ENCODE data around the gene RBMS3.

The RBMS3 gene

DNA sequence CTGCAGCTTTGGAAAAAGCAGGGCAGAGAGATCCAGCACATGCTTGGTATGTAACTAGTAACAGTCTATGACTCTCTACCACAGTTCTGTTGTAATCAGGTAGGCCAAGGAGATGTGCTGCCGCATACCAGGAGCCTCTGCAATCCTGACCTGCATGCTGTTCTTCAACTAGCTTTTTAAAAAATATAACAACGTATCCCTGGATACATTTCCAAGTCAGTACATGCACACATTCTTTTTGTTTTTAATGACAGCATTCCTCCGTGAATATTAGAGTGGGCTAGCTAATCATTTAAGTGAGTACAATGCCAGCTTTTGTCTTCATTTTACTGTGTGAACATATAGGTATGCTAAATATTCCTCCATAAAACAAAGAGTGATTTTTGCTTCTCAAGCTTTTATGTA is 437.8 kb downstream of the RBMS3 start:
- DNase-seq (ENCODE audit: low read depth, low spot score): no peak

DNA sequence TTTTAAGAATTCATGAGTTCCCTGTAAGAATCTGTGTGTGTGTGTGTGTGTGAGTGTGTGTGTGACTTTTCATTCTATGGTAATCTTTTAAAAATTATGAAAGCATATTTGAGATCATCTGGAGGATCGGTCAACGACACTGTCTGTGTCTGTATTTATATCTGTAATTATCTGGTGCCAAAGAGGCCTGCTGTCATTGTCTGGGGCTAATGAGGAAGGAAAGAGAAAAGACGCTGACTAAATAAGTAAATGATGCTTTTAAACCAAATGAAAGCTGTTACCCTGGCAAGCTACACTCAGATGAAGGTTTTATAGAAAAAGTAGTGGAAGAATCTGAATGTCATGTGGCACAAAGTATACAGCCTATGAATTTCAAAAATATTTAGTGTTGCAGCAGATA is 439.8 kb downstream of the RBMS3 start:
- no peak for DNase-seq (ENCODE audit: low read depth, low spot score)

DNA sequence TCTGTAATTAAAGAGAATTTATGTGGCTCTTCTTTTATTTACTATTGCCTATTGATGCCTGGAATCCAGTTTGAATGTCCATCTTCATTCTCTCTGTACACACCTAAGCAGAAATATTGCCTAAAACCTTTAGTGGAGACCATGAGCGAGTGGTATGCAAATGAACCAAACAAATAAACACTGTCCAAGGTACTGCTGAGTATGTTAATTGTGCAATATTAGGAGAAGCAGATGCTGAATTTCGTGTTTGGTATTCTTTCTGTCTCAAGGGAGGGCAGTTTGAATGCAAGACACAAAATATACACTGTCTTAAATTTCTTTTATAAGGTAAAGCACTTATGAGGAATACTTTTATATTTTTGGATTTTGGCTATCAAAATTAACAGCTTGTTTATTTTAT is 440.9 kb downstream of the RBMS3 start:
- DNase-seq (ENCODE audit: low read depth, low spot score): no peak

DNA sequence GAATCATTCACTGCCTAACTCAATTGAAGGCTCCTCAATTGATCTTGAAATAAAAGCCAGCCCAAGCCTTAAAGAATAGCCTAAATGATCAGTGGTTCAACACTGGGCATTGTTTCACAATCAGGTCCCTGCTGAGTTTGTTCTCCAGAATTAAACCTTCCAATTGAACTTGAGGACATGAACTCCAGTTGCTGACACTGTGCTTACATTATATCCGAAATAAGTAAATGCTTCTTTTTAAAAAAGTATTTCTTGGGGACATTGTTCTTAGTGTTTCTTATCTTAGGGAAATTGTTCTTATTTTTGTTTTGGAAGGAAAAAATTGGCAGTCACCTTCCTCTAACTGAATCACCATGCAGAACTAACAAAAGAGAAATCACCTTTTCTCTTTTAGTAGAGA is 450.2 kb downstream of the RBMS3 start:
- DNase-seq (ENCODE audit: low read depth, low spot score): no peak

DNA sequence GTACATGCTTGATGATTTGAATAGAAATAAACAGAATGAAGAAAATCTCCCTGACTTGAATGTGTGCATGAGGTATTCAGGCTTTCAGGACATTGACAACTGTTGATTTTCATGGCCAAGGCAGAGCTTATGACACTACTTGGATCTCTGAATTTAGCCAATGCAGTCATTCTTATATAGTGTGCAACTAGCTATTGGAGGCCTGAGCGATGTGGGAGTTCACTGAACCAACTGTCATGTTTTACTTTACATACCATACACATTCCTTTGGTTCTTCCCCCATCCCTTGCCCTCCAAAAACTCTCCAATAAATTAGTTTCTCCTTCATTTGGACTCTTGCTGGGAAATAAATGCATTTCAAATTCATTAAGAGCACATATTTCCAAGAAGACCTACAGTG is 460.4 kb downstream of the RBMS3 start:
- DNase-seq (ENCODE audit: low read depth, low spot score): no peak

DNA sequence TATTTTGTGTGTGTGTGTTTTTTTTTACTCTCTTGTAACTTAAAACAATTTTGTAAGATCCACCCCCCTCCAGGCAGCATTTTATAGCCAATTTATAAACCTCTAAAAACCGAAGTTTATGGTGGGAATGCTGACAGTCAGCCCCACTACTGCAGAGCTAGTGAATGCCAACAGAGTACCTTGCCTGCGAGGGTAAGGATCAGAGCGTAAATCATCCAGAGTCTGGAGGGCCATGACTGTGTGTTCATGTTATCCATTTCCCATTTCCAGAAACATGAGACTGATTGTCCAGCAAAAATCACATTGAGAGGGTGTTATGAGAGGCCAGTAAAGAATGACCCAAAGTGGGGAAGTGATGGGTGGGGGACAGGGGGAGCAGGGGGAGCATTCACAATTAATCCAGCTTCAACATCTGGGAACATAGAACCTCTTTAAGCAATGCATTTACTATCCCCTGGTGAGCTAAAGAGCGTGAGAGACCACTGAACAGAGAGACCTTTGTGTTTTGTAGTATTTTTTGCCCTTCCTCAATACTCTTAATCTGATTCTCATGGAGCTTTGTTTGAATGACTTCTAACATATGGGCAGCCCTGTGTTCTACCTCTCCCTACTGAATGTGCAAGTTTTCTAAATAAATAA is 464.5 kb downstream of the RBMS3 start:
- DNase-seq (ENCODE audit: low read depth, low spot score): no peak

DNA sequence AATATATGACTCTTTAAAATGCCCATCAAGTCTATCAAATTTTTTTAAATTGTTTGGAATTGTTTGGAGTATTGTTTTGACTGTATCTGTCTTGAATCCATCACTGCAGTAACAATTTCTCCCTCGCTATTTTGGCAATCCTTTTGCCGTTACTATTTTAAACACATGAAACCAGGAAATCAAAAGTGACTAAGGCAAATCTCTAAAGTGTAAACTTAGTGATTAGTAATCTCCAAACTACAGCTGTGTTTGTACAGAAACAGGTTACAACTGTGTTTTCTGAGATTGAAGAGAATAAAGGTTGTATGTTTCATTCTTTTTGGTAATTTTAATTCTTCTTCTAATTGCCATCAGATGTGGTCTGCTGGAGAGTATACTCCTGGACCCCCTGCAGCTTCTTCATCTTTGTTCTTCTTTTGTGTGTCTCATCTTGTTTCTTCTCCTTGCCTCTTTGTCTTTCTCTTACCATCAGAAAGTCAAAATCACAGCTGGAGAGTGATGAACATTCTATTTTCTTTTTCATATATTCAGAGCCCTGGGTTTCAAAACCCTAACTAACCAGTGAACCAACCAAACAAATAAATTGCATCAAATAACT is 465.4 kb downstream of the RBMS3 start:
- no peak for DNase-seq (ENCODE audit: low read depth, low spot score)

DNA sequence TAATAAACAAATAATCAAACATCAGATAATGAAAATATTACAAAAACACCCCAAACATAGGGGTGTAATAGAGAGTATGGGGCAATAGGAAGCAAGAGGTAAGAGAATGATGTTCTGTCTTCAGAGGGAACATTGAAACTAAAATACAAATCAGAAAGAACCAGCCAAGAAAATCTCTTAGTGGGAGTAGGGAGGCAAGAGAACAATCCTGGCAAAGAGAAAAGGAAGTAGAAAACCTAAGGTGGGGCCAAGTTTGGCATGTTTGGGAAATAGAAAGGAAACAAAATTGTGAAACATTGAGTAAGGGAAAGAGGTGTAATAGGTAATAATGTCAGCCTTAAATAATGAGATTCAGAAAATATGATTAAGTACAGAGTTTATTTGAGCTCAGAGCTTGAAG is 467.1 kb downstream of the RBMS3 start:
- DNase-seq (ENCODE audit: low read depth, low spot score): no peak

DNA sequence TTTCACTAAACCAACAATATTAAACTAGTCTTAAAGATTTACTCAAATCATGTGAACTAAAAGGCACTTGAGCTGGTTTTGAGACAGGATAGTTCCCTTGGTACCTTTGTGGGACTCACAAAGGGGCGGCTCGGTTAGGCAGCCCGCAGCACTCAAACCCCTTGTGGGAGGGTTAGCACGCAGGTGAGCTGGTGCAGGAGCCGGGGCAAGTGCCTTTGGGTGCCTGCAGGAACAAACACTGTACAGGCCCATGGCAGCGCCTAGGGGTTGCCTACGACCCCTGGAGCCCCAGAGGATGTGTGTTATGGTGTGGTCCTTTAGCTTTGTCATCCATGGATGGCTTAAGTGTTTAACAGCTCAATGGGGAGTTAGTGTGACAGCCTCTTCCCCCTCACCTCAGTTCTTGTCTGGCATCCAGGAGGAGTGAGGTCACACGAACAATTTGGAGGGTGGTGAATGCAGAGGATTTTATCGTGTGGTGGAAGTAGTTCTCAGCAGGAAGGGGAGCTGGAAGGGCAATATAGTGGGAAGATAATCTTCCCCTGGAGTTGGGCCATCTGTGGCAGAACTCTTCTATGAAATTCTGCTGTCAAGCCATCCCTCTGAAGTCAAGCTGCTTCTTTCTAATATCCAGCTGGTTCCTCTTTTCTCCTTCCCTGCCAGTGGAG is 470.9 kb downstream of the RBMS3 start:
- no peak for DNase-seq (ENCODE audit: low read depth, low spot score)

DNA sequence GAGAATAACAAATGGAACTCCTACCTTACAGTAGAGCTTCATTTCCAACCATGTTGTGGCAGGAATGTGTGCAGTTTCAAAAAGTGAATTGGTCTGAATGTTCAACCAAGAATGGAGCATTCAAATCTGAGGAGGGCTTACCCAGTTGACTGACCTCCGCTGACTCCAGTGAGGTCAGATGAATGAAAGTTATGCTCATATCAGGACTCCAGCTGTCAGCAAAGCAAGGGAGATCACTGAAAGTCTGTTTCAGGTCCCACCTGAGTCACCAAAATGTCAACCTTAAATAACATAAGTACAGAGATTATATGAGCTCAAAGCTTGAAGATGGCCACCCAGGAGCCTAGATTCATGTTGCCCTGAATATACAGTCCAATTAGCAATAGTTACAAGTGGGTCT is 473.5 kb downstream of the RBMS3 start:
- DNase-seq (ENCODE audit: low read depth, low spot score): no peak

DNA sequence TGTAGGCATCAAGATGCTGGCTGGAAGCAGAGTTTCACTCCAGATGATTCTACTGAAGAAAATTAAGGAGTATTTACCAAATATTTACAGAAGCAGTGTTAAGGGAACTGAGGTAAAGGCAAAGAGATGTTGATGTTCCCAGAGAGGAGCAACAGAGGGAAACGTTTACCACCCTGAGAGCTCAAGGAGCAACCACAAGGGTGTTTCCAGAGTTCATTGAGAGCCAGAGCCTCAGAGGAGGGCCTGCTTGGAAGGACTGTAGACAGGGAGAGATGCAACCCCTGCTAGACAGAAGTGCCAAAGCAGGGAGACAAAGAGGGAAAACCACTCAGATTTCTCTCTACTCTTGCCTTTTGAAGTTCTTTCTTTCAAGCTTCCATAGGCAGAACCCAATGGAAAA is 474.5 kb downstream of the RBMS3 start:
- DNase-seq (ENCODE audit: low read depth, low spot score): no peak

DNA sequence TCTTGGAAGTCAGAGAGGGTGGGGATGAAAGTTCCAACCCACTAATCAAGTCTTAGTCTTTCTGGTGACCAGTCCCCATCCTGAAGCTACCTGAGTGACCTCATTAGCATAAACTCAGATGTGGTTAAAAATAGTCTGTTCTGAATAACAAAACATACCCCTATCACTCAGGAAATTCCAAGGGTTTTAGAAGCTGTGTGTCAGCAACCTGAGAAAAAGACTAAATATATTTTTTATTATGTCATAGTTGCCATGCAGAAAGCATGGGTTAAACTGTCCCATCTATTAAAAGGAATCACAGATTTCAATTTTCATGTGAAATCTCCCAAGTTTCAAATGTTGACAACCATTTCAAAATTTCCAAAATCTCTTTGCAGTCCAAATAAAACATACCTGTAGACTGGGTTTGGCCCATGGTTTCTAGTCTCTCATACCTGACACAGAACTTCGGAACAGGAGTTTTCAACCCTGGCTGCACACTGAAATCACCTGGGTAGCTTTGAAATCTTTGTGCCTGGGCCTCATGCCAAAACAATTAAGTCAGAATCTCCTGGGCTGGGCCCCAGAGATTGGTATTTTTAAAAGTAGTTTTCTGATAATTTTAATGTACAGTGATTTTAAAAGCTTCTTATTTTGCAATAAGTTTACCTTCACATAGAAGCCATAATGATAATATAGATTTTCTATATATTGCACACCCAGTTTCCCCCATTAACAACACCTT is 476.3 kb downstream of the RBMS3 start:
- no peak for DNase-seq (ENCODE audit: low read depth, low spot score)

DNA sequence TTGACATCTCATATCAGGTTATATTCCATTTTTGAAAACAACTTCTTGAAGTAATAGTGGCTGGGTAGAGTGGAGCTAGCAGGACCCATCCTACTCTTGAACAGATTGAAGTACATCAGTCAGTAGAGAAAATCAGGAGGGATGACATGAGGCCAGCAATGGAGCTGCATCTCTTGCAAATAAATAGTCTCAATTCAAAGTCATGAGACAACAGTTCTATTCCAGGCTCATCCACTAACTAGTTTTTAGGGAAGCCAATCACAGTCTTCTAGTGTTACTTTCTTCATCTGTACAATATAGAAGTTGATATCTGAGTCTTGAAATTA is 477.2 kb downstream of the RBMS3 start:
- no peak for DNase-seq (ENCODE audit: low read depth, low spot score)

DNA sequence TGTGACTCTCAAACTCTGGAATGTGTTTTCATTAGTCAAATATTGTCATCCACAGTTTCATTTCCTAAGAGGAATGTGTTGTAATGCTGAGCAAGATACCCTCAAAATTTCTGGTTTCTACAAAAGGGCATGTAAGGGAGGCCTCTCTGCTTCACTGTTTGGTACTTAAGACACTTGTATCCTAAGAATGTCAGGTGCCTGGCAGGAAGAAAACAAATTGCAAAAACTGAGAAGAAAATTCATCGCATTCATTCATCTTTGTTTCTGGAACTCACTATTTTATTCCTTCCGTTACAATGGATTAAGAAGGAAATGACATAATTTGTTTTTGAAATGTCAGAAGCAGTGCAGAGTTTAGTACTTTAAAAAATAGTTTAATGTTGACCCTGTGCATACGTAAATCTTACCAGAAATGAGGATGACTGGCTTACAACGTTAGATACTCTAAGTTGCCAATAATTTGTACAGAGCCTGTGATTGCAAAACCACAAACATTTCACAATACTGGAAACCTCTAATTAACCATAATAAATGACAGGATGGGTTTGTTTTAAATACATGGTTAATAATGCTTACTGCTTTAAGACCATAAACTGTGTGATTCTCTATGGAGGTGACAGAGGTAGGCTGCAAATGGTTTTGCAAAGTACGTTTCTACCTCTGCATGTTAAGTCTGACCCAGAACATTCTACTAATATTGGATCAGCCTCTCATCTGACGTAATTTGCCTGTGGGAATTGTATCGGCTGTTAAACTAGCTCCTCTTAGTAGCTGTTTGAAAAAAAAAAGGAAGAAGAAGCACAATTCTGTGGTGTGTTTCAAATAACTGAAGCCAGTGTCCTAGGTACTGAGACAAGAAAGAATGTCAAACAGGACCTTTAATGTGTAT is 477.8 kb downstream of the RBMS3 start:
- no peak for DNase-seq (ENCODE audit: low read depth, low spot score)

DNA sequence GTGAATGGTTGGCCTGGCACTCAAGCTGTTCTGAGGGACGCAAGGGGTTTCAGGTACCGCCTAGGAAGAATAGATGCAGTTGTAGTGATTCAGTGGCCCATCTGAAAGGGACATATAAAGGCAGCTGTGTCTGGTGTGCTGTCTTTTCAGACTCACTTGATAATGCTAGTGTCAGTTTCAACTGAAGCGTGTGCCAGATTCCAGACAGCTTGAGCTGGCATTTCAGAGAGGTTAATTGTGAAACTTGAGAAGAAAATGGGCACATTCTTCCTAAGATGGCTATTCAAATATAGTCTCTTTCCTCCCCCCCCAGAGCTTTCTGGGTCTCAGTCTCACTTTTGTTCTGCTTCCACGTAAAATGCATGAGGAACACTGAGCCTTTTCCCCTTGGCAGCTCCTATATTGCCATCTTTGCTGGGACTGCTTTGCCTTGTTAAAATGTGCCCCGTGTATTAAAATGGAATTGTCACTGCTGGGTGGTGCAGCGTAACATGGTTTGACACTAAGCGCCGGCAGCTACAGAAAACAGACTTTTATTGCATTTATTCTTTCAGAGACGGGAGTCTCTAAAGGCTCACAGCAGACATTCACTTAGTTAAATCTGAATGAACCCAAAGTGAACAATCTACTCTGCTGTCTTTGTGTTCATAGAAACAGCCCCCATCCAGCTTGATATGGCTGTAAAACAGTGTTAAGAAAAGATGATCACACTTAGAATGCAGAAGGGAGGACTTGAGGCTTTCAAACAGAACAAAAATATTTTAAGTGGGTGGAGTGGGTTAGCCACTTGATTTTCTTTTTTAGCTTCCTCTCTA is 478.7 kb downstream of the RBMS3 start:
- DNase-seq (ENCODE audit: low read depth, low spot score): no peak

DNA sequence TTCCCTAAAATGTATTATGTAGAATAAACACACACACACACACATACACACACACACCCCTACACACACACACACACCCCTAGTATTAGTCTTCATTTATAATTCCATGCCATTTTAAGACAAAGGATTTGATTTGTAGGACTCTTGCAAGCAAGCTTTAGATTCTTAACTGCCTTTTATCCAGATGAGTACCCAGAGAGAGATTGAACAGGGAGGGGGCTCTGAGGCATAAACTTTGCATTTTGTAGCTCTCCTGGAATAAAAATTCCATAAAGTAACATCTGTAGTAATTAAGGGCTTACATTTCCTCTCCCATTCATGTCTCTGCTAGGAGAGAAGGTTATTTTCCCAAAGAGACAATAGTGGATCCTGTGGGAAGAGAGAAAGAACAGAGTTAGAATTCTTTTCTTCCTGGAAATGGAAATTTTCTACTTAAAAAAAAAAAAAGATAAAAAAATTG is 479.4 kb downstream of the RBMS3 start:
- no peak for DNase-seq (ENCODE audit: low read depth, low spot score)

DNA sequence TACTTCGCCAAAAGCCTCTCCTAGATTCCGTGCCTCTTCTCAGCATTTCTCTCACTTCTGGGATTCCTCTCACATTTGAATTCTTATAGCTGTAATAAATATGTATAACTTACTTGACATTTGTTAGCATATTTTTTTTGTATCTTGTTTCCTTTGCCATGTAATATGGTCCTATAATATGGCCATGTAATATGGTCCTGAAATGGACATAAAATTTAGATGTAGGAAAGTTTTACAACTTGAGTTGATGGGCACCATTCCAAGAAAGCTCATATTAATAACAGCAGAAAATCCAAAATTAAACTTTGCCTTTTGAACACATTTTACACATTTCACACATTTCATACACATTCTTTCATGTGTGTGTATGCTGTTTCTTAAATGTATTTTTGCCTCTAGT is 480.6 kb downstream of the RBMS3 start:
- no peak for DNase-seq (ENCODE audit: low read depth, low spot score)

DNA sequence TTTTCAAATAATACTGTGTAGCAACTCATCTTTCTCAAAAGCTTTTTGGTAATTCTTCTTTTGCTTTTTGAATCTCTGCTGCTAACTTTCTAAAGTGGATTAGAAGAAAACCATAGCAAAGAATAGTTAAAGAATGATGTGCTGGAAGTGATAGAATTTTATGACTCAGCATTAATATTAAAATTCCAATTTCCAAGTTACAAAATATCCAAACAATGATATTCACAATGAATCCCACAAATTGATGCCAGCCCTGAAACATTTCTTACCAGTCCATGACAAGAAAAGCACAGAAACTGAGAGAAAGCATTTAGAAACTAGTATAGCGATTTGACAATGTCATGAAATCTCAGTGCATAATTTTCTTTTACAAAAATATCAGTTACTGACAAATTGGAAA is 482.2 kb downstream of the RBMS3 start:
- no peak for DNase-seq (ENCODE audit: low read depth, low spot score)

DNA sequence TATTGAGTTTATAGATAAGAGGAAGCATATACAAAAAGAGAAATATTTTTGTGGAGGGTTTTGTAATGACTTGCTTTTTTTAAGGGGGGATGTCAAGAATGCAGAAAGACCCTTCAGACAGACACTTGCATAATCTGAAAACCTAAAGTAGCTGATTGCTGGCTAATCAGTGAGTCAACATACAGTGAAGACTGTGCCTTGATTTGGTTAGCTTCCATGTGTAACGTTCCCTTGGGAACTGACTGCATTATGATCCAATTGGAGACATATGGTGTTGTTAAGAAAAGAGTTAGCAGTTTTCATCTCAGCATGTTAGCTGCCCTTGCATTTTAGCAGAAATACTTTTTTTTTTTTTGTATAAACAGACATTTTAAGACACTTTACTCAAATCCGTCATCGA is 483.2 kb downstream of the RBMS3 start:
- DNase-seq (ENCODE audit: low read depth, low spot score): no peak

DNA sequence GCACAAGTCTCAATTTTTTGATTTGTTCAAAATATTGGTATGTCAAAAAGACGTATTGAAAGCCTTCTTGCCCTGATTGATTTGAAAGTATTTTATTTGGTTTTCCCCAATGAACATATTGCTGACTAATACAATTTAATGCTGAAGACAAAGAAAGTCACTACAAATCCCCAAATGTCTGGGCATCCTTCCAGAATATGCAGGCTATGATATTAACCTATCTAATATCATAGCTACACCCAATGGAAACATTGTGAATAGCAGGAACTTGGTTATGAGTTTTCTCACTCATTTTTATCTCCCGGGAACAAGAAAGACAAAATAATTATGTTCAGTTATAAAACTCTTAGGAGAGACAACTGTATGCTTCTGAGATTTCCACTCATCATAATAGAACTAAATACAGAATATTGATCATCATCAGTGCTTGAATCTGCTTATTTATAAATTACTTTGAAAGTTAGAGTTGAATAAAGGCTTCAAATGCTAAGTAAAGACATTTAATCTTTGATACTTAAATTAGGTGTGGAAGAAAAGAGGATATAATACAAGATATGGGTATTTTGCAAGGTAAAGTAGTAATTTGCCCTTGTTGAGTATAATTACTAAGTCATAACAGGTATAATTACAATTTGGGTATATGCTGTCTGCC is 483.9 kb downstream of the RBMS3 start:
- no peak for DNase-seq (ENCODE audit: low read depth, low spot score)
